Esophagus (tissue), 2 donors: ENCODE measurements around the gene SMIM29. TPM values are rescaled to one million over a fixed set of nuclear protein-coding genes. Genes with fewer than 3 reads are reported as not detected.
"Not testable (repeated sequence)": the region's sequence is repeated elsewhere in the genome, so short reads cannot be mapped to it uniquely, and the experiment has no call there.

Source experiments
- H3K27ac ChIP-seq, 2 donors: one replicate each; pipeline ENCODE4 v1.5.1; 2013; ENCODE audit warnings: low read depth in 2 of 2, mild to moderate bottlenecking in 2 of 2, inconsistent platforms in 1 of 2, low read length in 1 of 2, moderate library complexity in 1 of 2
- H3K27me3 ChIP-seq, 2 donors: one replicate each; pipeline ENCODE4 v1.6.1; 2013; ENCODE audit warnings: low read length in 2 of 2, control low read depth in 1 of 2, mild to moderate bottlenecking in 1 of 2; ENCODE audit not compliant: insufficient read depth in 2 of 2, control insufficient read depth in 1 of 2
- H3K36me3 ChIP-seq, 2 donors: one replicate each; pipeline ENCODE4 v1.6.1; 2013; ENCODE audit warnings: low read length in 1 of 2; ENCODE audit not compliant: control insufficient read depth in 2 of 2, insufficient read depth in 2 of 2
- H3K4me1 ChIP-seq, 2 donors: one replicate each; pipeline ENCODE4 v1.6.1; 2013; ENCODE audit warnings: low read length in 1 of 2; ENCODE audit not compliant: control insufficient read depth in 2 of 2, insufficient read depth in 2 of 2
- H3K4me3 ChIP-seq, 2 donors: one replicate each; pipeline ENCODE4 v1.5.1; 2013; ENCODE audit warnings: low read length in 2 of 2, mild to moderate bottlenecking in 2 of 2, low read depth in 1 of 2, moderate library complexity in 1 of 2
- H3K9me3 ChIP-seq, 2 donors: one replicate each; pipeline ENCODE4 v1.6.1; 2013; ENCODE audit warnings: mild to moderate bottlenecking in 2 of 2, low read depth in 1 of 2, low read length in 1 of 2, moderate library complexity in 1 of 2; ENCODE audit not compliant: control insufficient read depth in 2 of 2, insufficient read depth in 1 of 2
- WGBS, 2 donors: extraction: QIAGEN DNeasy Blood & Tissue Kit; methylation state at CpG; one replicate each; pipeline ENCODE4 v1.1.7; 2013; 5-methylcytosine and 5-hydroxymethylcytosine counted together
- polyA plus RNA-seq, 2 donors: library from polyadenylated mRNA; stranded (reverse); fragments of 200-250 nt; gene quantifications; one replicate each; pipeline ENCODE4 v1.2.3, GENCODE V29; 2013
- donor health status: healthy with polysubstance abuse.
- donor health status: Bipolar disorder and iron deficiency.

SMIM29 gene
- polyA plus RNA-seq, 2 donors, result 31.7 to 36.6 TPM

GRCh38 chr6:34278833-34279232 lies 30.0 kb upstream of the SMIM29 start:
- no peaks in the 10 kb centered on the region for H3K27me3 ChIP-seq
- WGBS, 2 donors, result 93 to 96% methylated on average over 5 of the region's 5 CpGs
- no peak overlapping the region for H3K4me3 ChIP-seq
- H3K27ac ChIP-seq, result no peak overlapping the region
- peaks cover 3 to 4% of the 10 kb centered on the region in 2 donors for H3K36me3 ChIP-seq
- no peaks in the 10 kb centered on the region for H3K4me1 ChIP-seq
- H3K9me3 ChIP-seq, result no peaks in the 10 kb centered on the region

GRCh38 chr6:34277763-34278112 lies 28.9 kb upstream of the SMIM29 start:
- Histone ChIP-seq H3K4me3 (no peak overlapping the region), H3K4me1 (no peaks in the 10 kb centered on the region), H3K9me3 (no peaks in the 10 kb centered on the region), H3K27me3 (no peaks in the 10 kb centered on the region), H3K27ac (no peak overlapping the region), H3K36me3 (peaks cover 2 to 3% of the 10 kb centered on the region in 2 donors)
- 94 to 97% methylated on average over 4 of the region's 4 CpGs for WGBS, 2 donors

- Histone ChIP-seq H3K9me3 (no peaks in the 10 kb centered on the region), H3K4me3 (no peak overlapping the region), H3K27me3 (no peaks in the 10 kb centered on the region), H3K36me3 (peaks cover 2 to 3% of the 10 kb centered on the region in 2 donors), H3K27ac (no peak overlapping the region), H3K4me1 (no peaks in the 10 kb centered on the region)
- WGBS, 2 donors, result 67 to 79% methylated on average over 10 of the region's 10 CpGs
These were observed 28.3 kb upstream of the SMIM29 start for GRCh38 chr6:34276881-34277762.

- Histone ChIP-seq H3K9me3 (no peaks in the 10 kb centered on the region), H3K4me3 (no peak overlapping the region), H3K27me3 (no peaks in the 10 kb centered on the region), H3K27ac (no peak overlapping the region), H3K4me1 (no peaks in the 10 kb centered on the region), H3K36me3 (peaks cover 2 to 3% of the 10 kb centered on the region in 2 donors)
- 89 to 96% methylated on average over 5 of the region's 5 CpGs for WGBS, 2 donors
These were observed 27.4 kb upstream of the SMIM29 start for GRCh38 chr6:34276191-34276590.

- WGBS, 2 donors, result 87 to 96% methylated on average over 3 of the region's 3 CpGs
- H3K27ac ChIP-seq, result no peak overlapping the region
- H3K9me3 ChIP-seq, result no peaks in the 10 kb centered on the region
- no peaks in the 10 kb centered on the region for H3K4me1 ChIP-seq
- H3K4me3 ChIP-seq, result no peak overlapping the region
- peaks cover 0 to 3% of the 10 kb centered on the region in 2 donors for H3K36me3 ChIP-seq
- H3K27me3 ChIP-seq, result no peaks in the 10 kb centered on the region
These were observed 26.5 kb upstream of the SMIM29 start for GRCh38 chr6:34275128-34275804.

GRCh38 chr6:34274129-34274528 lies 25.3 kb upstream of the SMIM29 start:
- no peak overlapping the region for H3K4me3 ChIP-seq
- 94 to 95% methylated on average over 1 of the region's 1 CpG for WGBS, 2 donors
- H3K4me1 ChIP-seq, result no peaks in the 10 kb centered on the region
- H3K9me3 ChIP-seq, result no peaks in the 10 kb centered on the region
- H3K27ac ChIP-seq, result no peak overlapping the region
- H3K27me3 ChIP-seq, result no peaks in the 10 kb centered on the region
- H3K36me3 ChIP-seq, result no peaks in the 10 kb centered on the region

- Histone ChIP-seq H3K36me3 (no peaks in the 10 kb centered on the region), H3K27ac (no peak overlapping the region), H3K27me3 (no peaks in the 10 kb centered on the region), H3K4me3 (no peak overlapping the region), H3K4me1 (no peaks in the 10 kb centered on the region), H3K9me3 (no peaks in the 10 kb centered on the region)
- 68 to 70% methylated on average over 3 of the region's 3 CpGs for WGBS, 2 donors
These were observed 24.5 kb upstream of the SMIM29 start for GRCh38 chr6:34273242-34273805.

- Histone ChIP-seq H3K27ac (no peak overlapping the region), H3K4me1 (no peaks in the 10 kb centered on the region), H3K9me3 (no peaks in the 10 kb centered on the region), H3K4me3 (no peak overlapping the region), H3K36me3 (no peaks in the 10 kb centered on the region), H3K27me3 (no peaks in the 10 kb centered on the region)
- 85 to 94% methylated on average over 12 to 13 of the region's 13 CpGs for WGBS, 2 donors
These were observed 23.5 kb upstream of the SMIM29 start for GRCh38 chr6:34272013-34272926.

GRCh38 chr6:34269658-34270341 lies 21.0 kb upstream of the SMIM29 start:
- not testable (repeated sequence) for H3K27ac ChIP-seq, H3K27me3 ChIP-seq, H3K9me3 ChIP-seq, H3K4me1 ChIP-seq, H3K4me3 ChIP-seq, H3K36me3 ChIP-seq
- WGBS, 2 donors, result 76 to 79% methylated on average over 17 of the region's 17 CpGs
